ENCODE results near the gene SRSF1. TPM values are rescaled to one million over a fixed set of nuclear protein-coding genes. Genes with fewer than 3 reads are reported as not detected.

SRSF1 gene
- total and polyA plus RNA-seq, 12 donors, result 105 to 276 (median 186) TPM

GRCh38 chr17:57972151-57972550 is 34.9 kb downstream of the SRSF1 start:
- Histone ChIP-seq H3K27me3 (no peaks in the 10 kb centered on the region), H3K9me3 (replicated peaks in 1 of 3) (no peaks in the 10 kb centered on the region), H3K4me3 (no peak overlapping the region), H3K27ac (peak overlapping the region in 1 of 5 donors; percentile 51), H3K4me1 (replicated peaks in 1 of 2) (peaks cover 6 to 22% of the 10 kb centered on the region in 2 donors), H3K36me3 (replicated peaks in 1 of 2) (peaks cover 0 to 42% of the 10 kb centered on the region in 2 donors)
- WGBS, 4 donors, result 8 to 30% (median 14%) methylated on average over 1 of the region's 1 CpG
- TF ChIP-seq CTCF (IDR thresholded peaks at IDR 0.05), result no peak
- TF ChIP-seq POLR2A (IDR thresholded peaks at IDR 0.05), result no peak
- intact Hi-C loops (cut with DNase I), result no loop called here
- peak in 2 of 7 donors; percentile 51 to 53 for DNase-seq

DNA sequence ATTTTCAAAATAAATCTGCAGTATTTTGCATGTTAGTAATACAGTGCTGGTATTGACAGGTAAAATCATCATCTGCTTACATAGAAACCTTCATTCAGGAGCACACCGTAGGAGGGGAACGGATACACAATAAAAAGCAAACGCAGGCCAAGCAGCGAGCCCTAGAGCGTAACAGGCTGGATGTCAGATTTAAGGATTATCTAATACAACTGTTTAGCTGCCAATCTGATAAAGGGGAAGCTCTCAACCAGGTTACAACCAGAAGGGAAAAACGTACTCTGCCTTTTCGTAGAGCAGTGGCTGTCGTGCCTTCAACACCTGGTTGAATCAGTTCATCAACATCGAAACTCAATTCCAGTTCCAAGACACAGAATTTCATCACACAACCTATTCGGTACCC is 35.5 kb downstream of the SRSF1 start:
- Histone ChIP-seq H3K27me3 (no peaks in the 10 kb centered on the region), H3K4me3 (no peak overlapping the region), H3K27ac (no peak overlapping the region), H3K36me3 (replicated peaks in 1 of 2) (peaks cover 0 to 36% of the 10 kb centered on the region in 2 donors), H3K4me1 (replicated peaks in 1 of 2) (peaks cover 6 to 22% of the 10 kb centered on the region in 2 donors), H3K9me3 (replicated peaks in 1 of 3) (no peaks in the 10 kb centered on the region)
- no peak for TF ChIP-seq POLR2A (IDR thresholded peaks at IDR 0.05)
- no peak for TF ChIP-seq CTCF (IDR thresholded peaks at IDR 0.05)
- 70 to 79% (median 76%) methylated on average over 10 of the region's 10 CpGs for WGBS, 4 donors
- intact Hi-C loops (cut with DNase I), result no loop called here
- no peak for DNase-seq

GRCh38 chr17:57970710-57971109 is 36.3 kb downstream of the SRSF1 start:
- no peak for DNase-seq
- H3K36me3 ChIP-seq (replicated peaks in 1 of 2), result peaks cover 0 to 31% of the 10 kb centered on the region in 2 donors
- no peaks in the 10 kb centered on the region for H3K27me3 ChIP-seq
- H3K27ac ChIP-seq, result no peak overlapping the region
- peaks cover 5 to 19% of the 10 kb centered on the region in 2 donors for H3K4me1 ChIP-seq (replicated peaks in 1 of 2)
- no peak for TF ChIP-seq CTCF (IDR thresholded peaks at IDR 0.05)
- no peak for TF ChIP-seq POLR2A (IDR thresholded peaks at IDR 0.05)
- H3K4me3 ChIP-seq, result no peak overlapping the region
- intact Hi-C loops (cut with DNase I), result no loop called here
- 54 to 74% (median 71%) methylated on average over 4 of the region's 4 CpGs for whole genome bisulfite sequencing, 4 donors
- no peaks in the 10 kb centered on the region for H3K9me3 ChIP-seq (replicated peaks in 1 of 3)

DNA sequence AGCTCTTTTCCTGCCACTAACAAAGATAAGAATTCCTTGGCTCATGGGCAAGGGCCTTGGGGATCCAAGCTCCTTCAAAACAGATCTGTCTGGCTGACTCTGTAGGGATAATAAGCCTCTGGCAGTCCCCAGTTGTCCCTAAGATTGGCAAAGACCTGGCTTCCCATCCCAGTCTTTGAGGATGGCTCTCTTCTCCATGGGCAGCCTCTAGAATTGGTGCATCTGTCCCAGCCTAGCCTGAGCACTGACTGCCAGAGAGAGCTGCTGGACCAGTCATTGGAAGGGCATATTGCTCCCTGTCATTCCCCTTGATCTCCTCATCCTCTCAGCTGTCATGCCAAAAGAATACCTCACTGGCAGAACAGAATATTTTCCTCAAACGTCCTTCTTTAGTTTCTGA is 38.6 kb downstream of the SRSF1 start:
- no peaks in the 10 kb centered on the region for H3K9me3 ChIP-seq (replicated peaks in 1 of 3)
- H3K4me1 ChIP-seq (replicated peaks in 1 of 2), result peaks cover 0 to 9% of the 10 kb centered on the region in 2 donors
- H3K36me3 ChIP-seq (replicated peaks in 1 of 2), result peaks cover 0 to 10% of the 10 kb centered on the region in 2 donors
- no peak for TF ChIP-seq POLR2A (IDR thresholded peaks at IDR 0.05)
- DNase-seq, result peak in 2 of 7 donors; percentile 16 to 29
- intact Hi-C loops (cut with DNase I), result no loop called here
- WGBS, 4 donors, result 30 to 50% (median 42%) methylated on average over 1 of the region's 1 CpG
- no peak overlapping the region for H3K4me3 ChIP-seq
- no peak overlapping the region for H3K27ac ChIP-seq
- H3K27me3 ChIP-seq, result no peaks in the 10 kb centered on the region

DNA sequence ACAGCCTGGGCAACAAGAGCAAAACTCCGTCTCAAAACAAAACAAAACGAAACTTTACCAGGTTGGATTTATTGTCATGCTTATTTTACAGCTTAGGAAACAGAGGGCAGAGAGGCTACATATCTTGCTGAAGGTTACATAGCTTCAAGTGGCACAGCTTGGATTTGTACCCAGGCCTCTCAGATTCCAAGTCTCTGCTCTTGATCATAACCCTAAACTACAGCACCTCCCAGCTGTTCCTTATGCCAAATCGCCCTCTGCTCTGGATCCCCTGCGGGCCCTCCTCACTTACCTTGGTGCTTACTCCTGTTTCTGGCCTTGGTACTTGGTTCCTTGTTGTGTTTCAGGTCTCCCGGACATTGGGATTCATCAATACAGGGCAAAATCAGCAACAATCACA is 40.2 kb downstream of the SRSF1 start:
- no peak for TF ChIP-seq POLR2A (IDR thresholded peaks at IDR 0.05)
- no peak for TF ChIP-seq CTCF (IDR thresholded peaks at IDR 0.05)
- 91 to 96% (median 93%) methylated on average over 5 of the region's 5 CpGs for WGBS, 4 donors
- intact Hi-C loops (cut with DNase I), result no loop called here

More for the DNA sequence above, 40.2 kb downstream of the SRSF1 start:
- Histone ChIP-seq H3K9me3 (replicated peaks in 1 of 3) (no peaks in the 10 kb centered on the region), H3K36me3 (replicated peaks in 1 of 2) (no peaks in the 10 kb centered on the region), H3K4me3 (no peak overlapping the region), H3K27me3 (no peaks in the 10 kb centered on the region), H3K4me1 (replicated peaks in 1 of 2) (peaks cover 0 to 3% of the 10 kb centered on the region in 2 donors), H3K27ac (no peak overlapping the region)
- peak in 1 of 7 donors; percentile 23 for DNase-seq
